PC-3 (cell line): ENCODE data around the gene SMCO1. TPM values are rescaled to one million over a fixed set of nuclear protein-coding genes. Genes with fewer than 3 reads are reported as not detected.

Experiments
- ATAC-seq: fragments of 200-7000 bp; cut with Tn5 transposase; 2 replicates; pipeline ENCODE4 v1.9.1; 2020; ENCODE audit warnings: mild to moderate bottlenecking, moderate library complexity
- BruUV-seq: library from RNA; stranded (reverse); fragments of 400-500 nt; replicated peaks from 2 replicates; lab custom pipeline; 2021; lab: Mats Ljungman, UMichigan
- CTCF ChIA-PET: fragments of 300-600 bp; sonication (Branson Sonifier 250); formaldehyde crosslinking; loops from one replicate; lab custom pipeline; 2022; ENCODE audit warnings: antibody characterized with exemption; lab: Charles Lee
- POLR2A ChIA-PET: fragments of 300-600 bp; sonication (Branson Sonifier 250); formaldehyde crosslinking; loops from one replicate; lab custom pipeline; 2022; ENCODE audit warnings: antibody characterized with exemption; ENCODE audit not compliant: unreplicated experiment; lab: Charles Lee
- DNase-seq: peaks from one replicate; pipeline ENCODE4 v3.0.0-alpha.2; 2015
- H2AFZ ChIP-seq: fragments of 300-600 bp; sonication (generic); 2 replicates; pipeline ENCODE4 v1.6.0; 2016; ENCODE audit warnings: antibody characterized with exemption, low read length
- H3F3A ChIP-seq: fragments of 300-600 bp; sonication (generic); one replicate; pipeline ENCODE4 v1.6.0; 2017; ENCODE audit warnings: antibody characterized with exemption, low read length, control low read depth, mild to moderate bottlenecking; ENCODE audit not compliant: unreplicated experiment
- H3K27ac ChIP-seq: fragments of 300-600 bp; sonication (generic); 2 replicates; pipeline ENCODE4 v1.5.1; 2016; ENCODE audit warnings: mild to moderate bottlenecking, low read length
- H3K27me3 ChIP-seq: fragments of 300-600 bp; sonication (generic); 2 replicates; pipeline ENCODE4 v1.6.1; 2016; ENCODE audit warnings: low read length, mixed read lengths
- H3K36me3 ChIP-seq: fragments of 300-600 bp; sonication (generic); 2 replicates; pipeline ENCODE4 v1.6.1; 2016; ENCODE audit warnings: low read depth, mixed run types, low read length, mixed read lengths
- H3K4me1 ChIP-seq: fragments of 300-600 bp; sonication (generic); 2 replicates; pipeline ENCODE4 v1.5.1; 2016; ENCODE audit warnings: low read length; ENCODE audit not compliant: insufficient read depth
- H3K4me2 ChIP-seq: fragments of 300-600 bp; sonication (generic); 2 replicates; pipeline ENCODE4 v1.6.0; 2016; ENCODE audit warnings: low read length
- H3K4me3 ChIP-seq: fragments of 300-600 bp; sonication (generic); 2 replicates; pipeline ENCODE4 v1.5.1; 2016; ENCODE audit warnings: mild to moderate bottlenecking, low read length, mixed read lengths
- H3K79me2 ChIP-seq: fragments of 300-600 bp; sonication (generic); 2 replicates; pipeline ENCODE4 v1.6.1; 2017; ENCODE audit warnings: low read length, mixed read lengths
- H3K9ac ChIP-seq: fragments of 300-600 bp; sonication (generic); 2 replicates; pipeline ENCODE4 v1.6.0; 2016; ENCODE audit warnings: mild to moderate bottlenecking, low read length
- H3K9me2 ChIP-seq: fragments of 300-600 bp; sonication (generic); replicated peaks from 2 replicates; pipeline ENCODE4 v1.6.1; 2016; ENCODE audit warnings: mixed run types, low read length, mixed read lengths
- H3K9me3 ChIP-seq: fragments of 300-600 bp; sonication (generic); 2 replicates; pipeline ENCODE4 v1.6.1; 2016; ENCODE audit warnings: low read length, mixed read lengths
- H4K20me1 ChIP-seq: fragments of 300-600 bp; sonication (generic); 2 replicates; pipeline ENCODE4 v1.6.1; 2016; ENCODE audit warnings: low read length, mixed read lengths
- CTCF ChIP-seq: fragments of 300-600 bp; sonication (generic); conservative IDR thresholded peaks from 2 replicates; pipeline ENCODE4 v1.5.1; 2017; ENCODE audit warnings: antibody characterized with exemption, low read depth, mild to moderate bottlenecking, low read length
- EZH2 ChIP-seq: fragments of 300-600 bp; sonication (generic); IDR thresholded peaks from one replicate; pipeline ENCODE4 v1.6.1; 2017; ENCODE audit warnings: antibody characterized with exemption, mild to moderate bottlenecking, low read length; ENCODE audit not compliant: unreplicated experiment
- EZH2phosphoT487 ChIP-seq: fragments of 300-600 bp; sonication (generic); IDR thresholded peaks from 2 replicates; pipeline ENCODE4 v1.6.1; 2018; ENCODE audit warnings: mild to moderate bottlenecking, antibody characterized with exemption, low read length, borderline replicate concordance
- intact Hi-C: fragments of 100-400 bp; cut with micrococcal nuclease; formaldehyde crosslinking; loops from 2 replicates; pipeline ENCODE4 v1.9.0; 2023
- total RNA-seq: library from RNA; depleted of rRNA; stranded (reverse); fragments of >200 nt; gene quantifications from 2 replicates; pipeline ENCODE4 v1.2.3, GENCODE V29; 2014

The SMCO1 gene
- total RNA-seq, 1 experiment from 2014 or later = not detected

GRCh38 chr3:196496183-196496582 is 19.0 kb downstream of the SMCO1 start:
- H4K20me1 ChIP-seq = peaks cover 35% of the 10 kb centered on the region
- no peak overlapping the region for H3K27ac ChIP-seq
- ChIA-PET POLR2A (no interaction called here), CTCF (no interaction called here)
- H3K9me2 ChIP-seq = no peaks in the 10 kb centered on the region
- H3K4me1 ChIP-seq = peaks cover 15% of the 10 kb centered on the region
- H3K4me2 ChIP-seq = no peak overlapping the region
- H2AFZ ChIP-seq = no peak overlapping the region
- peaks cover 13% of the 10 kb centered on the region for H3K36me3 ChIP-seq
- BruUV-seq = no TSS peak
- ATAC-seq (no peak), DNase-seq (no peak)
- H3K27me3 ChIP-seq = no peaks in the 10 kb centered on the region
- peaks cover 95% of the 10 kb centered on the region for H3K79me2 ChIP-seq
- intact Hi-C loops = no loop called here
- no peak overlapping the region for H3K4me3 ChIP-seq
- no peaks in the 10 kb centered on the region for H3K9me3 ChIP-seq
- TF ChIP-seq EZH2phosphoT487 (no peak), EZH2 (no peak), CTCF (no peak)
- H3K9ac ChIP-seq = no peak overlapping the region
- H3F3A ChIP-seq = no peaks in the 10 kb centered on the region

GRCh38 chr3:196493292-196493691 is 21.9 kb downstream of the SMCO1 start:
- intact Hi-C loops = no loop called here
- Histone ChIP-seq H3F3A (no peaks in the 10 kb centered on the region), H3K27me3 (no peaks in the 10 kb centered on the region), H3K27ac (no peak overlapping the region), H3K4me1 (no peaks in the 10 kb centered on the region), H3K36me3 (peaks cover 13% of the 10 kb centered on the region), H3K9me3 (no peaks in the 10 kb centered on the region), H3K9me2 (no peaks in the 10 kb centered on the region), H3K4me2 (no peak overlapping the region), H4K20me1 (peaks cover 14% of the 10 kb centered on the region), H3K4me3 (no peak overlapping the region), H3K9ac (no peak overlapping the region), H3K79me2 (peaks cover 90% of the 10 kb centered on the region), H2AFZ (no peak overlapping the region)
- DNase-seq (no peak), ATAC-seq (no peak)
- POLR2A ChIA-PET = no interaction called here
- CTCF ChIA-PET = no interaction called here
- TF ChIP-seq EZH2phosphoT487 (no peak), EZH2 (no peak), CTCF (no peak)
- BruUV-seq = no TSS peak

- no peak for TF ChIP-seq CTCF
- TF ChIP-seq EZH2 = no peak
- no peak for TF ChIP-seq EZH2phosphoT487
- no TSS peak for BruUV-seq
- no peak overlapping the region for H3K4me2 ChIP-seq
- no peak overlapping the region for H3K9ac ChIP-seq
- H3K27ac ChIP-seq = no peak overlapping the region
- H2AFZ ChIP-seq = no peak overlapping the region
- peaks cover 17% of the 10 kb centered on the region for H3K36me3 ChIP-seq
- no peaks in the 10 kb centered on the region for H3F3A ChIP-seq
- CTCF ChIA-PET = no interaction called here
- H3K27me3 ChIP-seq = no peaks in the 10 kb centered on the region
- intact Hi-C loops = no loop called here
- DNase-seq (no peak), ATAC-seq (no peak)
- H3K79me2 ChIP-seq = peaks cover 78% of the 10 kb centered on the region
- no peaks in the 10 kb centered on the region for H3K9me2 ChIP-seq
- POLR2A ChIA-PET = no interaction called here
- H4K20me1 ChIP-seq = peaks cover 10% of the 10 kb centered on the region; the same call in 1 of the 2 replicates
- H3K4me3 ChIP-seq = no peak overlapping the region
- no peaks in the 10 kb centered on the region for H3K4me1 ChIP-seq
- H3K9me3 ChIP-seq = no peaks in the 10 kb centered on the region
Measured at GRCh38 chr3:196492080-196492479, 23.1 kb downstream of the SMCO1 start.
